K562 (cell line): ENCODE results near the gene MAGI2.

ENCODE experiments used
- BRF2 ChIP-seq: IDR thresholded peaks from 3 replicates; pipeline ENCODE4 v1.6.1; 2011; ENCODE audit warnings: borderline replicate concordance, mild to moderate bottlenecking; ENCODE audit not compliant: insufficient read length, insufficient read depth
- NFE2L1 ChIP-seq: fragments of 450-650 bp; IDR thresholded peaks from 2 replicates; pipeline ENCODE4 v1.6.1; 2016; ENCODE audit warnings: missing genetic modification characterization, low read depth, mild to moderate bottlenecking, missing compliant biosample characterization, moderate library complexity, borderline replicate concordance
- SUPT5H ChIP-seq: fragments of 450-650 bp; IDR thresholded peaks from 2 replicates; pipeline ENCODE4 v1.6.1; 2016

GRCh38 chr7:79301419-79301818 lies 152.0 kb downstream of the MAGI2 start:
- TF ChIP-seq SUPT5H (no peak), NFE2L1 (tag) (no peak), BRF2 (no peak)
